Stimulated activated naive B cell treated with anti-CD40 and anti-IgM and Interleukin-4, amounts not matched to agents 10 μg/mL and 1 μg/mL and 100 μg/mL, for 72 hours (primary cell): ENCODE measurements around the gene CAPZB.
A peak's percentile ranks its signal among the peaks of the same experiment; 100 is the strongest.

Experiments used
- ATAC-seq, 2 donors: fragments of 150-1000 bp; cut with Tn5 transposase; replicated peaks; 2 replicates each; pipeline ENCODE4 v1.10.0; 2021; ENCODE audit warnings: moderate library complexity in 1 of 2
- DNase-seq: peaks from one replicate; pipeline ENCODE4 v3.0.0; 2021
- H3K27ac Mint-ChIP-seq: one replicate; pipeline ENCODE4 v1.8.0; 2022; ENCODE audit warnings: mild to moderate bottlenecking, mixed read lengths
- H3K27me3 Mint-ChIP-seq, 2 donors: one replicate each; pipeline ENCODE4 v1.8.0; 2022; ENCODE audit warnings: mixed read lengths in 2 of 2
- H3K36me3 Mint-ChIP-seq, 2 donors: one replicate each; pipeline ENCODE4 v1.8.0; 2022; ENCODE audit warnings: mixed read lengths in 2 of 2, mild to moderate bottlenecking in 1 of 2
- H3K4me1 Mint-ChIP-seq, 2 donors: one replicate each; pipeline ENCODE4 v1.8.0; 2022; ENCODE audit warnings: mixed read lengths in 2 of 2, mild to moderate bottlenecking in 1 of 2
- H3K4me3 Mint-ChIP-seq, 2 donors: one replicate each; pipeline ENCODE4 v1.8.0; 2022; ENCODE audit warnings: mild to moderate bottlenecking in 2 of 2, mixed read lengths in 2 of 2, moderate library complexity in 1 of 2
- H3K9me3 Mint-ChIP-seq, 2 donors: one replicate each; pipeline ENCODE4 v1.8.0; 2022; ENCODE audit warnings: mixed read lengths in 2 of 2, mild to moderate bottlenecking in 1 of 2

CAPZB gene

DNA sequence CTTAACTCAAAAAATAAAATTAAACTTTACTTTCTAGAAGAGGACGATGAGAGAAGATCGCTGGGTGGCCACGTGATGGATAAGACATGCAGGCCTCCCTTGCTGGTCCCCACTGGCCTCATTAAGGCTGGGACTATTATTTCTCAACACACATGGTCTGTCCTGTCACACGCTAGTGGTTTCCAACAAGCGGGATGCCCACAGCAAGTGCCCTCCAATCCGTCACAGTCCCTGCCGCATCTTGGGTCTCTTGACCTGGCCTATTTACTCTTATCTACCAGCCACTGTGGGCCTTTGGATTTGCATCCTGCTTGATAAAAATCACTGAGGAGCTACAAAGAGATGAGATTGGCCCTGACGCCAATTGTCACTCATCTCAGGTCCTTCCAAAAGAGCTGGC, 30.0 kb downstream of the CAPZB start:
- Mint-ChIP-seq H3K27ac (peak overlapping the region; percentile 22), H3K4me3 (peak overlapping the region in 1 of 2 donors; percentile 32), H3K9me3 (no peaks in the 10 kb centered on the region), H3K27me3 (no peaks in the 10 kb centered on the region), H3K4me1 (peaks cover 65 to 93% of the 10 kb centered on the region in 2 donors), H3K36me3 (peaks cover 23 to 41% of the 10 kb centered on the region in 2 donors)
- ATAC-seq, result no peak
- no peak for DNase-seq

DNA sequence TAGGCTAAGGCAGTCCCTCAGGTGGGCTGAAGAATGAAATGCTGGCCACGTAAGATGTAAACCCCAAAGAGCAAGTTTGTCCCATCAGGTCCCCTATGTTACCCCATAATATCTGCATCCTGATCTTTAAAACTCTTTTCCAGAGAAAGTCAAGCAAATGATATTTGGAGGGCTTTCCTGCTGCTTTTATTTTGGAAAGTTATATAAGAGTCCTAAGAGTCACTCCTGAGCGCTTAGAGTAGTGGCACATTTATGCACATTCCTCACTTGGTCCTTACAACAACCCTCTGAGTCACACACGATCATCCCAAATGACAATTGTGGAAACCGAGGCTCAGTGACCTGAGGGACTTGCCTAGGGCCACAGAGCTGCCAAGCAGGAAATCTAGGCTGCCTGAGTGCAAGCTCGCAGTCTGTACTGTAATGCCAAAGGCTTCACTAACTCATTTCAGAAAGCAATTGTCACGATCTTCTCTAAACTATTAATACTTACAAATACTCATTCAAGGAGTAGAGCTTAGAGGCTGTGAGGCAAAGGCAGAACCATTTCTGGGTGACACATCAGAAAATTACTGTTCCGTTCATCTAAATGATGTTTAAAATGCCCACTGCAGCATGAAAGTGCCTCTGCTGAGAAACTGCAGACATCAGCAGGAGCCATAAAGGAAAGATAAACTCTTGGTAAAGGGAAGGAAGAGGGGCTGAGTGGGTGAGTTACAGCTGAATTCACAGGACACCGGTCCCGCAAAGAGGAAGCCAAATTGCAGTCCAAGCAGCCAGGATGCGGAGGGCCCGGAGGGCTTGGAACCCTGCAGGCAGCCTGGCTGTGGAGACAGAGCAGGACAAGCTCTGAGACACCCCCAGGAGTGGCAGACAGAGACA, 30.8 kb downstream of the CAPZB start:
- H3K27me3 Mint-ChIP-seq, result no peaks in the 10 kb centered on the region
- H3K9me3 Mint-ChIP-seq, result no peaks in the 10 kb centered on the region
- peaks cover 25 to 41% of the 10 kb centered on the region in 2 donors for H3K36me3 Mint-ChIP-seq
- DNase-seq, result no peak
- H3K4me3 Mint-ChIP-seq, result peak overlapping the region; percentile 64 to 70
- peak; percentile 89 to 91 for ATAC-seq
- peak overlapping the region; percentile 86 for H3K27ac Mint-ChIP-seq
- peaks cover 63 to 94% of the 10 kb centered on the region in 2 donors for H3K4me1 Mint-ChIP-seq

DNA sequence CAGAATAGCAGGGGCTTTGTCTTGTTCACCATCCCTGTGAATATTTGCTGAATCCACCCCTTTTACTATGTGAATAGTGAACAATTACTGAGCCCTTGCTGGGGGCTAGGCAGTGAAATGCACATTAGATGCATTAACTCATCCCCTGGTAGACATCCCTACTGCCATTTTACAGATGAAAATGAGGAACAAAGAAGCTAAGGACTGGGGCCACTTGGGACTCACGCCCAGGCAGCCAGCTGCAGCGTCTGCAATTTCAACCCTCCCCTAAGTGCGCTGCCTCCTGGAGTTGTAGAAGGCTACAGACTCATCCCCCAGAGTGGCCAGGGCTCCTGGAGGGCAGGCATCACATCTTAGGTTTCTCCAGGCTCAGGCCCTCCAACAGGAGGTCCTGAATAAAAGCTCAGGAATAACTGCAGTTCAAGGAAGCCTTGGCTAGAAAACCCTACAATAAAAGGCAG, 31.6 kb downstream of the CAPZB start:
- Mint-ChIP-seq H3K9me3 (no peaks in the 10 kb centered on the region), H3K4me3 (peak overlapping the region; percentile 8 to 51), H3K4me1 (peaks cover 66 to 94% of the 10 kb centered on the region in 2 donors), H3K27me3 (no peaks in the 10 kb centered on the region), H3K27ac (peak overlapping the region; percentile 44), H3K36me3 (peaks cover 26 to 42% of the 10 kb centered on the region in 2 donors)
- peak; percentile 61 to 64 for ATAC-seq
- DNase-seq, result no peak

DNA sequence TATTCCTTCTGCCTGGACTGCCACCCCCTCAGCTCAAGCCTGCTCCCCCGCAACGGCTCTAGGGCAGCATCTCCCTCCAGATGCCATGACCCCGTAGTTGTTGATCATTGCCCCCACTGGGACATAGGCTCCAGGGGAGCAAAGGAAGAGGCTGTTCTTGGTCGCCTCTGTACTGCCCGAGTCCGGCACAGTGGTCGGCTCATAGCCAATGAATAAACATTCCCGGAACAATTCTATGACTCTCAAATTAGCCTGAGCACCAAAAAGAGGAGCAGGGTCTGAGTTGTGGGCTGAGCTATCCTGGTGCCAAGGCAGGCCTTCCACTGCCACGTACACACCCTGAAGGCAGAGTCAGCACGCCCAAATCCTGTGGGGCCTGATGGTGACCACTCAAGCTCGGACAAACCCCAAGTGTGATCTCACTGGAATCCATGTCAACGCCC, 33.1 kb downstream of the CAPZB start:
- ATAC-seq, result no peak
- Mint-ChIP-seq H3K36me3 (peaks cover 31 to 47% of the 10 kb centered on the region in 2 donors), H3K27me3 (no peaks in the 10 kb centered on the region), H3K9me3 (no peaks in the 10 kb centered on the region), H3K27ac (peak overlapping the region; percentile 5), H3K4me3 (peak overlapping the region in 1 of 2 donors; percentile 37), H3K4me1 (peaks cover 72 to 97% of the 10 kb centered on the region in 2 donors)
- DNase-seq, result no peak

DNA sequence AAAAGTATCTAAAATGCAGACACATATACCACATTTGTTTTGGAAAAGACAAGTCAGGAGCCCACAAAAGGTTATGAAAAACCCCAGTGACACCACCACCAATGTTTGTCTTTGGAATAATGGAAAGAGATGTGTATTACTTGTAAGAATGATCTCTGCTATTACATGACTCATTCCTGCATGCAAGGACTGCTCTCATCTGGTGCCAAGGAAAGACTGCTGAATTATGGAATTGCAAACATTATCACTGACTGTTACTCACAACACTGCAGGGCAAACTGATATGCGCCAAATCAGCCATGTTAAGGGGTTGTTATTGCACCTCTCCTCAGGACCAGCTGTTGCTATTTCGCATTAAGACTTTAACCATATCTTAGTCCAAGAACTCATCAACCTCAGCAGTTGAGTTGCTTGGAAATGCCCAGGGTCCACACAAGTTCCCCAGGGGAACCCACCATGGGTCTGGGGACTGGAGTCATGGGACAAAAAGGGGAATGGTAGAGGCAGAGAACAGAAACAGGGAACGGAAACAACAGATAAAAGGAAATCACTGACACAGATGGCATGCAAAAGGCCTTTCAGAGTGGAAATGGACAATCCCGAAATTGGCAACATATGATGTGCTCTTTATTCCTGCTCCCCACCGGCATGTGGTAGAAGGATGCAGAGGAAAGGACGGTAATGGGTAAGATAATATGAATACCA, 34.4 kb downstream of the CAPZB start:
- DNase-seq (no peak), ATAC-seq (no peak)
- Mint-ChIP-seq H3K27me3 (no peaks in the 10 kb centered on the region), H3K4me3 (no peak overlapping the region), H3K36me3 (peaks cover 30 to 38% of the 10 kb centered on the region in 2 donors), H3K27ac (no peak overlapping the region), H3K9me3 (no peaks in the 10 kb centered on the region), H3K4me1 (peaks cover 72 to 96% of the 10 kb centered on the region in 2 donors)

DNA sequence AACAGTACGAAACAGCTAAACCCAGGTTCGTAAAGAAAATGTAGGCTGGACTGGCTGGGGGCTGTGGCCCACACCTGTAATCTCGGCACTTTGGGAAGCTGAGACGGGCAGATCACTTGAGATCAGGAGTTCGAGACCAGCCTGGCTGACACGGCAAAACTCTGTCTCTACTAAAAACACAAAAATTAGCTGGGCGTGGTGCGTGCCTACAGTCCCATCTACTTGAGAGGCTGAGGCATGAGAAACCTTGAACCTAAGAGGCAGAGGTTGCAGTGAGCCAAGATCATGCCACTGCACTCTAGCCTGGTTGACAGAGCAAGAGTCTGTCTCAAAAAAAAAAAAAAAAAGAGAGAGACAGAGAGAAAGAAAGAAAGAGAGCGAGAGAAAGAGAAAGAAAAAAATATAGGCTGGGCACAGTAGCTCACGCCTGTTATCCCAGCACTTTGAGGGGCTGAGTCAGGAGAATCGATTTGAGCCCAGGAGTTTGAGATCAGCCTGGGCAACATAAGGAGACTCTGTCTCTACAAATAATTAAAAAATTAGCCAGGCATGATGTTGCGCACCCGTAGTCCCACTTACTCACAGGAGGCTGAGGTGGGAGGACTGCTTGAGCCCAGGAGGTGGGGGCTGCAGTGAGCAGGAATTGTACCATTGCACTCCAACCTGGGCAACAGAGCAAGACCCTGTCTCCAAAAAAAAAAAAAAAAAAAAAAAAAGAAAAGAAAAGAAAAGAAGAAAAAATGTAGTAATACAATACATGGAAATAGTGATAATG, 35.7 kb downstream of the CAPZB start:
- Mint-ChIP-seq H3K4me3 (peak overlapping the region; percentile 48 to 53), H3K36me3 (peaks cover 26 to 36% of the 10 kb centered on the region in 2 donors), H3K27me3 (no peaks in the 10 kb centered on the region), H3K27ac (peak overlapping the region; percentile 93), H3K4me1 (peaks cover 68 to 96% of the 10 kb centered on the region in 2 donors), H3K9me3 (no peaks in the 10 kb centered on the region)
- DNase-seq (no peak), ATAC-seq (no peak)

DNA sequence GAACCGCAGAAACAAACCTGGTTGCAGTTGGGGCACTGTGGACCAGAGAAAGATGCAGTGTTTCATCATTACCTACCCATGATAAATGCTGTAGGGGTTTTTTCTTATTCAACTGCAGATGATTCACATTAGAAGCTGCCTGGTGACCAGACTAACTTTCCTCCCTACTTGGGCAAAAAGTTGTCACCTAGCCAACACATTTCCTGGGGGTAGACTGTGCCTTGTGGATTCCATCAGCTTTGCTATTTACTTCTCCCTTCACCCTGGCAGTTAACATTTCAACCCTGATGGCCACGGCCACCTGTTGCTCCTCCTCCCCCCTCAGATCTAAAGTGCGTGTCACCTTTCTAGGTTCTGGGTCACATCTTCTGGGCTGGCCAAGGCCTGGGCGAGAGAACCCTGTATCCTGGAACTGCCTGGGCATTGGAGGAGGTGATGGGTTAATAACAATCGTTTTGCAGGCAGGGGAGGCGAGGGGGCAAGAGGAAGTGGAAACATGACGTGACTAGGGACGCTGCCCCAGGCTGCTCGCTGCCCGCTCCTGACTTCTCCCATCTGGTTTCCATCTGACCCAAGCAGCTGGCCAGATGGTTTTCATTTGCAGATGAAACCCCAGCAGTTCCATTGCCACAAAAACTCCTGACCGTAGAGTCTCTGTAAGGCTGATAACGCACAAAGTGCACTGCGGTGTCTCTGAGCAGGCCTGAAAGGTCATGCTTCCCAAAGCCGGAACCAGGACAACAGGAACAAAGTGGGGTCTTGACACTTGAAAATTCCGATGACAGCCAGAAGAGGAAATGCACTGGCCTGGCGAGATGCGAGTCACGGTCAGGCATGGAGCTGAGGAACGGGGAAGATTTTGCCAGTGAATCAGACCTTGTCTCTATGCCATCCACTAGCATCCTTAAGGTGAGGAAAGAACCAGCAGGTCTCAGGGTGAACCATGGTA, 36.6 kb downstream of the CAPZB start:
- Mint-ChIP-seq H3K36me3 (peaks cover 27 to 35% of the 10 kb centered on the region in 2 donors), H3K4me3 (peak overlapping the region; percentile 48 to 53), H3K9me3 (no peaks in the 10 kb centered on the region), H3K27ac (peak overlapping the region; percentile 93), H3K4me1 (peaks cover 64 to 96% of the 10 kb centered on the region in 2 donors), H3K27me3 (no peaks in the 10 kb centered on the region)
- peak; percentile 66 to 83 for ATAC-seq
- DNase-seq, result peak; percentile 12

DNA sequence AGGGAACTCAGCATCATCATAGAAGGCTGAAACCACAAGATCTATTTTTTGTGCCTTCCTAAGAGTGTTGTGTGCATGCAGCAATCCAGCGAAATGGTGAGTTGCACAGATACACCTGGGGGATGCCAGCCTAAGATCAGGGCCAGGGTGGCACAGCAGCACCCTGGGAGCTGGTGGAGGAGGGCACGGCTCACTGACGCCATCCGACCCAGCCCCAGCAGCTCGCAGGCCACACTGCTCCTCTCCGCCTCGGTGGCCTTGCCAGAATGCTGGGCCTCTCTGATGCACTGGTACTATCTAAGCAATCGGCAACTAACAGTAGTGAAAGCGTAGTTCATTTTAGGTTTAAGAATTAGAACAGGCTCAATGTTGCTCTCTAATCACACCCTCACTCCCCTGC, 37.8 kb downstream of the CAPZB start:
- ATAC-seq, result no peak
- H3K27me3 Mint-ChIP-seq, result no peaks in the 10 kb centered on the region
- H3K27ac Mint-ChIP-seq, result peak overlapping the region; percentile 93
- H3K4me1 Mint-ChIP-seq, result peaks cover 61 to 93% of the 10 kb centered on the region in 2 donors
- no peaks in the 10 kb centered on the region for H3K9me3 Mint-ChIP-seq
- peaks cover 24 to 30% of the 10 kb centered on the region in 2 donors for H3K36me3 Mint-ChIP-seq
- no peak for DNase-seq
- no peak overlapping the region for H3K4me3 Mint-ChIP-seq

DNA sequence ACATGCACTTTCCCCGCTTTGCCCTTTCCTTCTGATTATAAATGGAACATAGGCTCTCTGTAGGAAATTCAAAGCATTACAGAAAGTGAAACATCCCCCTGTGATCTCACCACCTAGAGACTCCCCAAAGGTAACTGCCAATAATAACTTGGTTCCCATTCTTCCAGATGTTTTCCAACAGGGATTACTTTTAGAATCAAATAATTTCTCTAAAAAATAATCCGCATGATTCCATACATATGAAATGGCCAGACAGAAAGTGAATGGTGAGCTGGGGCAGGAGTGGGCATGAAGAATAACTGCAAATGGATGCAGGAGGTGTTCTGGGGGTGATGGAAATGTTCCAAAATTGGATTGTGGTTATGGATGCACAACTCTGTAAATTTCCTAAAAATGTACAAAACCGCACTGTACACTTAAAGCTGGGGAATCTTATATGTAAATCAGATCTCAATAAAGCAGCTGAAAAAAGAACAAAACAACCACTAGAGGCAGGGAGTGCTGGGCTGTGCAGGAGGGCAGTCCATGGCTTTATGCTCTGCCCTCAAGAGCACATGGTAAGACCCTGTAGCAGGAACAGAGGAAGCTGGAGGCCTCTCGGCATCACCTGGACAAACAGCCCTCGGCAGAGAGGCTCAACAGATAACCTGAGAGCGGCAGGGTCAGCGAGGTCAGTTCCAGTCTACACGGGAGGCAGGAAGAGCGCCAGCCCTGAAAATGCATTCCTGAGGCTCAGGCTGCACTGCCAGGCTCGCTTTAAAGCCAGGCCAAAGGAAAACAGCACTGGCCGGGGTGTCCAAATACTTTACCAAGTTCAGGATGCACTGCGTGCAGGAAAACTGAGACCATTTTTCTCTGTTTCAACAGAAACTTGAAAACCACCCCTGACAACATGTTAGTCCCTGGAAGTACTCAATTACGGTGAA, 39.7 kb downstream of the CAPZB start:
- Mint-ChIP-seq H3K4me3 (peak overlapping the region in 1 of 2 donors; percentile 23), H3K4me1 (peaks cover 52 to 84% of the 10 kb centered on the region in 2 donors), H3K27ac (peak overlapping the region; percentile 84), H3K36me3 (peaks cover 24 to 30% of the 10 kb centered on the region in 2 donors), H3K27me3 (no peaks in the 10 kb centered on the region), H3K9me3 (no peaks in the 10 kb centered on the region)
- peak; percentile 47 to 50 for ATAC-seq
- DNase-seq, result no peak

DNA sequence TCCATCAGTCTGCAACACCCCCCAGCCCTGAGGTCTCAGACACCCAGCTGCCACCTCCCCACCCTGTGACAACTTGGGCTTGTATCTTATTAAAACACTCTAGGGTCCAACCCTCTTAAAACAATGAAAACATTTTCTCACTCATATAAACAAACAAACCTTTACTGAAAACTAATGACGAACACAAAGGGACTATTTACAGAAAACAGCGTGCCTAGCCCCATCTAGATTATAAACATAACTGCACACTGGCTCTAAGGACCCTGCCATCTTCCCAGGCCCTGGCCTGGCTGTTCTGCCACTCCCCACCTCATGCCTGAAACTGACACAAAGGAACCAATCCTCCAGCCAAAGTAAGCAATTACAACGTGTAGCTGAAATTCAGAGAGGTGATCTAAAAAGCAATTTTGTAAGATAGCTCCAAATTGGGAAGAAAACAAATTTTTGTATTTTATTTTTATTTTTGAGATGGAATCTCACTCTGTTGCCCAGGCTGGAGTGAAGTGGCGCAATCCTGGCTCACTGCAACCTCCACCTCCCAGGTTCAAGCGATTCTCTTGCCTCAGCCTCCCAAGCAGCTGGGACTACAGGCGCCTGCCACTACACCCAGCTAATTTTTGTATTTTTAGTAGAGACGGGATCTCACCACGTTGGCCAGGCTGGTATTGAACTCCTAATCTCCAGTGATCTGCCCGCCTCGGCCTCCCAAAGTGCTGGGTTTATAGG, 40.9 kb downstream of the CAPZB start:
- ATAC-seq, result no peak
- peak overlapping the region in 1 of 2 donors; percentile 32 for H3K4me3 Mint-ChIP-seq
- H3K36me3 Mint-ChIP-seq, result peaks cover 22 to 23% of the 10 kb centered on the region in 2 donors
- H3K27ac Mint-ChIP-seq, result peak overlapping the region; percentile 25
- peaks cover 52 to 82% of the 10 kb centered on the region in 2 donors for H3K4me1 Mint-ChIP-seq
- DNase-seq, result no peak
- no peaks in the 10 kb centered on the region for H3K9me3 Mint-ChIP-seq
- H3K27me3 Mint-ChIP-seq, result no peaks in the 10 kb centered on the region

DNA sequence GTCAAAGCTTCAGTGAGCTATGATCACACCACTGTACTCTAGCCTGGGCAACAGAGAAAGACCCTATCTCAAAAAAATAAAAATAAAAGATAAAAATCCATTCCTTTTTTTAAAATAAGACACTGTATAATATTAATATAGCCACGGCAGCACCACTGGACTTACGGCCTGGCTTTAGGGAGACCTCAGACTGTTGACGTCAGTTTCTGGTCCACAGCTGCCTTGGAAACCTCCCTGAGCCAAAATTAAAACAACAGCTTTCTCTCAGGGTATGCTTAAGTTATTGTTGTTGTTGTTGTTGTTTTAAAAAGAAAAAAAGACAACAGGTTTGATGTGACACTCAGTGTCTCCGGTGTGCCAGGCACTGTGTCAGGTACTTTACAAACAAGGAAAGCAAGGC, 42.0 kb downstream of the CAPZB start:
- ATAC-seq (no peak), DNase-seq (no peak)
- Mint-ChIP-seq H3K9me3 (no peaks in the 10 kb centered on the region), H3K27ac (no peak overlapping the region), H3K4me3 (no peak overlapping the region), H3K4me1 (peaks cover 47 to 82% of the 10 kb centered on the region in 2 donors), H3K36me3 (peaks cover 15% of the 10 kb centered on the region in 2 donors), H3K27me3 (no peaks in the 10 kb centered on the region)
